HG02763 (cell line): ENCODE measurements around the gene PGM2L1.
"Not testable (repeated sequence)": the region's sequence is repeated elsewhere in the genome, so short reads cannot be mapped to it uniquely, and the experiment has no call there.

Source experiments
- ATAC-seq: cut with Tn5 transposase; IDR thresholded peaks from one replicate; pipeline ENCODE4 v1.9.1; 2021; ENCODE audit warnings: mild to moderate bottlenecking, moderate library complexity; ENCODE audit not compliant: unreplicated experiment

The PGM2L1 gene

DNA sequence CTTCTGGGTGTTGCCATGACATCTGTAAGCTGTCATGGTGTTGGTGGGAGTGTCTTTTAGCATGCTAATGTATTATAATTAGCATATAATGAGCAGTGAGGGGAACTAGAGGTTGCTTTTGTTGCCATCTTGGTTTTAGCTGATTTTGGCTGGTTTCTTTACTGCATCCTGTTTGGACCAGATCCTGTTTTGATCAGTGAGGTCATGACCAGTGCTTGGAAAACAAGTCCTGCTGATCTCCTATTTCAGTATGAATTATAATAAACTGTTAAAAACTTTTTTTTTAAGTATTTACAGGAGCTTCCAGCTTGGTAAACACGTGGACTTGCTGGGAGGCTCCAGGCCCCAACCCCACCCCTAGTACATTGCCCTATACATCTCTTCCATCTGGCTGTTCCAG lies 56.3 kb downstream of the PGM2L1 start:
- ATAC-seq, result no peak

DNA sequence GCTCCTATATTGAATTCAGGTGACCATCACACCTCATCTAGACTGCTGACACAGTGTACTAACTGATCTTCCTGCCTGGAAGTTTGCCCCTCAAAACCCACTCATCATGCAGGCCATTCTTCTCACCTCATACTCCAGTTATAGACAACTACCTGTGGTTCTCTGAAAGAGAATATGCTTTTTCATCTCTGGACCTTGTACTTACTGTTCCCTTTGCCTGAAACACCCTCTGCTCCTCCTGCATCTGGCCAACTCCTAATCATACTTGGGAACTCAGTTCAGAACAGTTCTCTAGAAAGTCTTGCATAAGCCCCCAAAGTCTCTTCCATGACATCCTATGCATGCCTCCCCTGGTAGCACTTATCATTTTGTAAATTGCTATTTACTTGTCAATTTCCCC lies 58.6 kb downstream of the PGM2L1 start:
- no peak for ATAC-seq

DNA sequence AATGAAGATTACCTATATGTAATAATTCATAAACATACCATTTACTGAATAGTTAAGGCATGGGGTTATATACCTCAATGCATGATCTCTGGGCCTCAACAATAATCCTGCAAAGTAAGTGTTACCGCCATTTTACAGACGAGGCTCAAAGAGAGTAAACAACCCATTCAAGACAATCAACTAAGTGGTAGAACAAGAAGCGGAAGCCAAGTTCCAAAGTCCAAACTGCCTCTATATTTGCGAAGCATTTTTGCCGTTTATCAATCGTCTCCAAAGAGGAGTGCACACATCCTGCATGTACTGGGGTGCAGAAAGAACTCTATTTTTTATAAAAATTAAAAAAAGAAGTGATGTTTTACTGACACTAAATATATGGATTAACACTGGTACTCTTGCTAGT lies 59.3 kb downstream of the PGM2L1 start:
- ATAC-seq, result no peak

DNA sequence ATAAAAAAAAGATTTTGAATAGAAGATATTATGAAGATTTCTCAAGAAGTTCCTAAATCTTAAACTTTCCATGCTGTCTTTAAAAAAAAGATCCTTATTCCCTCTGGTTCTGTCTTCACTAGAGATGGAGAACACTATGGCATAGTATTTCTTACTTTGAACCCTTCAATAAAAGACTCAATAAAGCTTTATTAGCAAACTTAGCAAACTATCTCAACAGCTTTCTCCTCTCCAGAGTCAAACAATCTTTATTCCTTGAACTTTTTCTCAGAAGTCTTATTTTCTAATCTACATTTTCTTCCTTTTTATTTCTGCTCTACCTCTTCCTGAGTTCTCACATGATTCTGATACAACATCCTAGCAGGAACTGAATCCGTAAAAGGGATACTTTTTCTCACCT lies 65.0 kb downstream of the PGM2L1 start:
- ATAC-seq, result no peak

DNA sequence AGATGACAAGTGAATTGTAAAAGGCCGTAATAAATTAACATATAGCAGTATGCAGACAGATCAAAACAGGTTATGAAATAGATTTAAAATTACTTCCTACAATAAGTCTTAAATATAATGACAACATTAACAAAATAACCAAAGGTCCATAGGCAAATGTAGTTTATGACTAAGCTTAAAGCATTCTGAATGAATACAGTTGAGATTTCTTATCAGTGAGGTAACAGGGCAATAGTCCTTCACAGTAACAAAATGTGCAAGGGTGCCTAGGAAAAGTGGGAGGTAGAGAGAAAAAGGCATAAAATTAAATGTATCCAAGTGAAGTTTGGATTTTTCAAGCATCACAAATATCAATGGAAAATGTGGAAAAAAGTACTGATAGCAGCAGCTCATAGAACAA lies 65.9 kb downstream of the PGM2L1 start:
- ATAC-seq, result no peak

DNA sequence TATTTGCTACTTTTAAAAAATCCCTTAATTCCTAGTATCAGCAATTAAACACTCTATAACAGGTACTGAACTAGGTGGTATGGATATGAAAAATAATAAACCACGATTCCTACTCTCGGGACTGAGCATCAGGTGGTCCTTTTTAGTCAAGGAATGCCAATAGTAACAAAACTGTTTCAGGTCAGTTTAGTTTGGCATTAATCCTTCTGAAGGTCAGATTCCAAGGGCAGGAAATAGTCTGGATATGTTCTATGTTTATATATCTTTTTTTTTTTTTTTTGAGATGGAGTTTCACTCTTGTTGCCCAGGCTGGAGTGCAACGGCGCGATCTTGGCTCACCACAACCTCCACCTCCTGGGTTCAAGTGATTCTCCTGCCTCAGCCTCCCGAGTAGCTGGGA lies 67.2 kb downstream of the PGM2L1 start:
- ATAC-seq, result not testable (repeated sequence)

DNA sequence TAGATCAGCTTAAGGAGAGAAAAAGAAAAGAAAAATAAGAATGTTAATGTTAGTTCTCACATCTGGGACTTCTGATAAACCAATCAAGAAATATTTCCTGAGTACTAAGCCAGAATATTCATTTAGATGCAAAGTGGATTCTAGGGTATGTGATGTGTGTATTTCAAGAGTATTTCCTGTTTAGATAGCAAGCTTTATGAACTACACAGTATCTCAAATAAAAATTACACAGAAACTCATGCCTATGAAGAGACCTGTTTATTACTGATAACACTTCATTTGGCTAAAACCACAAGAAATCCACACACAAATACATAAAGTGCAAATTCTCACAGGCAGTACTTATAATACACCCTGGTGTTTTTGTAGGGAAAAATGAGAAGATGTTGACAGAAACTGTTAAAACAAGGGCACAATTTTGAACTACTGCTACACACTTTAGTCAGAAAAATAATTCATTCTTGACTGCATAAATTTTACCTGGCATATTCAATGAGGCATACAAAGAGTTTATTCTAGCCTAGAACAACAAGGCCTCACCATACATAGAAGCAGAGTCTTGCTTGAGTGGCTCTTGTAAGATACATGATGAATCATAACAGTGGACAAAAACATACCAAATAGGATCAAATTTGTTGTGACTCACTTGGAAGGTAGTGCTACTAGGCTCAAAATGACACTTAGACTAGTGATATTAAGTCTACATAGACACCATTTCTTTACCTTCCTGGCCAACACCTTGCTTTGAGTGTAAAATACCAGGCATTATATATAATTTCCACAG lies 68.0 kb downstream of the PGM2L1 start:
- ATAC-seq, result no peak

DNA sequence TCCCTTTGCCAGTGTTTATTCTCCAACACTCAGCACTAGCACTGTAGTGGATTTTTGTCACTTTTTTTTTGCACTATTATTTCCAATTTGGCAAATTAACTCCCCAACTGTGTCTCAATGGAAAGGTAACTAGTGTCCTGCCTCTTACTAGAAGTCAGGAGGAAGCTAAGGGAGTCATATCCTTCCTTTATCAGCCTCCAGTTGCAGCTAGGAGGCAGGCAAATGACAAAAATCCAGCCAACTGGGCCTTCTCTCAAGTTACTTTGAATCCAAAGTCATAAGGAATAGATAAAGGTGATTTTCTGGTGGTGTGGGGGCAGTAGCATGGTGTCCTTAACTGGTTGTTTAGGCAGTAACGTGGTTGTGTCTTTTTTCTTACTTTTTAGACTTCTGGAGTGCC lies 71.2 kb downstream of the PGM2L1 start:
- ATAC-seq, result no peak

DNA sequence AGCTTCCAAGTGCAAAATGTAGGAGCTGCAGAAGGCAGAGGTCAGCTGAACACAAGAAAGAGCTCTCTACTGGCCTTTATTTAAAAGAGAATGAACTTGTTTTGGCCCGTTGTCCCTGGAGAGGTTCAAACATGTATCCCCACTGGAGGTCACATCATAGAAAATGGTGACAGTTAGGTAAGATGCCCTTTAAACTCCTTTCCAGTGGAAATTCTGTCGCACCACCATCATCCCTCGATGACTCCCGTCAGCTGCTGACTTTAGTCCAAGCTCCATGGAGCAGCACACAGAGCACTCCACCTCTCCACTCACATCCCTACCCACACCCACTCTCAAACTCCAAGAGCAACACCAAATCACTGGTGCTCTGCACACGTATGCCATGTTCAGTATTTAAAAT lies 71.6 kb downstream of the PGM2L1 start:
- ATAC-seq, result no peak

DNA sequence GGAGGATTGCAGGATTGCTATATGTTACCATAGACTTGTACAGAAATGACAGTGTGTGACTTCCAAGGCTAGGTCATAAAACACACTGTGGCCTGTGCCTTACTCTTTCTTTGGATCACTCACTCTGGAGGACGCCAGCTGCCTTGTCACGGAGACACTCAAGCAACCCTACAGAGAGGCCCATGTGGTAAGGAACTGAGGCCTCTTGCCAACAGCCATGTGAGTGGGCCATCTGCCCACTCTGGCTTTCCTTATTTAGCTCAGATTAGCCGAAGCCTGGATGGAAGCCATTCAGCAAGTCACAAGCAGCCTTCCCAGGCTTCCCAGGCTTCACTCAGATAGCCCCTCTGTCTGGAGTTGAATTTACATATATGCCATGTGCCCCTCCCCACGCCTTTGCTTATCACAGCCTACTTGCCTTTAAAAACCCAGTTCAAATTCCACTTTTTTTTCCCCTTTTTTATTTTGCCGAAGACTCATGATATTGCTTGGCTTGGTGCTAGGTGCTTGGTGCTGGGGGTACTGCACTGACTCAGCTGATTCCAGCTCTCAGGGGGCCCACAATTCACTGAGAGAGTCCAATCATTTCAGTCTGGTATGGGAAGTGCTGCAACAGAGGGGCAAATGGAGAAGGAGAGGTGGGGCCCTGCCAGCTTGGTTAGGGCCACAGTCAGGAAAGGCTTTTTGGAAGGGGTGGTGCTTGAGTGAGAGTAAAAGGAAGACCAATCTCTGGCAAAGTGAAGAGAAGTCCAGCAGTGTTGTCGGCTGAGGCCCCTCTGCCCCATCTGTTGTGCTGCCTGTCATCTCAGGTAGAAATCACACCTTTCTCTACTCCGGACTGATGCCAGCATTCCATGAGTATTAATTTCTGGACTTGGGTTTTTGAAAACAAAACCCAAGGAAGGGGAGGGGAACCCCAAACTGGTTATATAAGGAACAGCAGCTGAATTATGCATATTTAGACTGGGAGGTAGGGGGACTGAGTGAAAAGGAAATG lies 72.3 kb downstream of the PGM2L1 start:
- ATAC-seq, result no peak

DNA sequence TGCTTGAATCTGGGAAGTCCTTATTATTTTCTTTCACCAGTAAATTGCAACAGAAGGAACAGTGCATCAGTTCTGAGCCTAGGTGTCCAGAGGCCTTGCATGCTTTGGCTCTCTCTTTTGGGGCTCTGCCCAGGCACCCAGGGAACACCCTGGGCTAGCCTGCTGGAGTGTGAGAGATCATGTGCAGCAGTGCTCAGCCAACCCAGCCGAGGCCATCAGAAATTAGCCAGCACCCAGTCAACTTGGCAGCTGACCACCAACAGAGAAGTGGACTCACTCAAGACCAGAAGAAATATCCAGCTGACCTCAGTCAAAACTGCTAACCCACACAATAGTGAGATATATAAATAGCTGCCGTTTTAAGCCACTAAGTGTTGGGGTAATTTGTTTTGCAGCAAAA lies 75.6 kb downstream of the PGM2L1 start:
- ATAC-seq, result no peak

DNA sequence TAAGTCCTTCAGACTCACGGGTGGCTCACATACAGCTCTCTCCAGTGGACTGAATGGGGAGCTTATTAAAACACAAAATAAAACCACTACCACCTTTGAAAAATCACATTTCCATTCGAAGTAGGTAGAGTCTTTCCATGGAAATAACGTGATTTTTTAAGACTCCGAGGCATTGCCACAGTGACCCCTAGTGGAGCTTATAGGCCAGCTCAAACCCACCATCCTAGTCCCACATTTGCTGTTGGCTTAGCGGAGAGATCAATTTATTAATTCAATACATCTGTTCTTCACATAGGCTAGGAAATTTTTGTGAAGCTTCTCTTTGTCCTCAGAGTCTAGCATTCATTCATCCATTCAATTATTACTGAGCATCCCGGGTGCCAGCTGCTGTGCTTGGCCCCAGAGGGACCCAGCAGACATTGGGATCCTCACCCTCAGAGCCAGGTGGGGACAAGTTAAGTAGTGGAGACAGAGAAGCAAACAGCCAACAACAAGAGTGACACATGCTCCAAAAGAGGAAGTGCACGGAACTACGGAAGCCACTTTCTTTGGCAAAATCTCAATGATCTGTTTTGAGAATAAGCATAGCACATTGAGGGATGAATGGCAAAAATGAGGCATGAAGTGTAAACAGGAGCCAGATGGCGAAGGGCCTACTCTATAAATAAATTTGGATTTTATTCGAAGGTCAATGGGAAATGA lies 76.6 kb downstream of the PGM2L1 start:
- no peak for ATAC-seq

DNA sequence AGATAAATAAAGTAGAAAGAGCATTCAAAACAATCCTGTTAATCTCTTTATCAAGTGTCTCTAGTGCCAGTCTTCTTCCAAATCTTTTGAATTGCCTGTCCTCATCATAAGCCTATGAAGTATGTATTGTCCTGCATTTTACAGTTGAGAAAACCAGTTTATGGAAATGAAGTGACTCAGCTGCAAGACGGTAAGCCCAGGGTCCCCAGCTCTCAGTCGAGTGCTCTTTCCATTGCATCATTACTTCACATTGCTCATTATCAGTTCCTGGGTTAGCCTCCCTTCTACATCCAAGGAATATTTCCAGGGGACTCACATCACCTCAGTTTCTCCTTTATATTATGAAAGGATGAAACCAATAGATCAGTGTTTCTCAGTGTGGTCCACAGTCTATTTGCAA lies 77.7 kb downstream of the PGM2L1 start:
- ATAC-seq, result no peak

DNA sequence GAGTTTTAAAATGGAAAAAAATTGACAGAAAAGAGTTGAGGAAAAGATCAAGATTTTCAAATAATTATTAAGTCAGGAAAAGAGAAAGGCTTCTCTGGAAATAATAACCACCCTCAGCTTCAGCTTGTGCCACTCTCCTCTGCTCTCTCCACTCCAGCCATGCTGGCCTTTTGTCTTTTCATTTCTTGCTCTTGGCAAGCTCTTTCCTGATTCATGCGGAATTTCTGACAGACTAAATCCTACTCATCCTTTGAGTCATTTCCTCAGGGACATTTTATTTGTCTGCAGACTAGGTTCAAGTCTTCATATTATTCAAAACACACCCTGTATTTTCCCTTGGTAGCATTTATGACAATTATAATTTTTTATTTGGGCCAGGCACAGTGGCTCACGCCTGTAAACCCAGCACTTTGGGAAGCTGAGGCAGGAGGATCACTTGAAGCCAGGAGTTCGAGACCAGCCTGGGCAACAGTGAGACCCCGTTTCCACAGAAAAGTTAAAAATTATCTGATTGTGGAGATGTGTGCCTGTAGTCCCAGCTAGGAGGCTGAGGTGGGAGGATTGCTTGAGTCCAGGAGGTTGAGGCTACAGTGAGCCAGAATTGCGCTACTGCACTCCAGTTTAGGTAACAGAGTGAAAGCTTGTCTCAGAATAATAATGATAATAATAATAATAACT lies 79.0 kb downstream of the PGM2L1 start:
- no peak for ATAC-seq

DNA sequence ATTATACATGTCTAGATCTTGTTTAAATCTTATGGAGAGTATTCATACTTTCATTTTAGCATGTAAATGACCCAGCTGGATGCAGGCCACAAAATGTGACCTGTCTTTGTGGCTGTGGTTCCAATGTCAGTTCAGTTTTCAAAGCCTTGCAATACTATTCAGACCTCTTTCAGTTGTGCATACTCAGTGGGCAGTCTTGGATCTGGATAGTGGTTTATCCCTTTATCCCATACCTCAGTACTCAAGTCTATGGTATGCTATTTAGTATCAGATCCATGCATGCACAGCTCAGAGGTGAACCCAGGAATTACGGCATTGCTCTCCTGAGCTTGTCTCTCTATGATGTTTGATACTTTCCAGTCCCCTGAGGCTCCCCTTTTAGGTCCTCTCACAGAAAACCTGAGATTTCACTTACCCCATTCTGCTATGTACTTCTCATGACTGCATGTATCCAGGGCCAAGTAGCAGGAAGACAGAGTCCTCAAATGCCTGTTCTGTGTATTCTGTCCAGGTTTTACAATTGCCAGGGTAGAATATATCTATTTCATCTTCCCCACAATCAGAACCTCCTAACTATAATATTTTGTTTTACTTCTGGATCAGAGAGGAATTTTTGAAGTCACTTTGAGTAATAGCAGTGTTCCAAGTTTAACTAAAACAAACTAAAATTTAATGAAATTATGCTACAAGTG lies 79.8 kb downstream of the PGM2L1 start:
- ATAC-seq, result no peak

DNA sequence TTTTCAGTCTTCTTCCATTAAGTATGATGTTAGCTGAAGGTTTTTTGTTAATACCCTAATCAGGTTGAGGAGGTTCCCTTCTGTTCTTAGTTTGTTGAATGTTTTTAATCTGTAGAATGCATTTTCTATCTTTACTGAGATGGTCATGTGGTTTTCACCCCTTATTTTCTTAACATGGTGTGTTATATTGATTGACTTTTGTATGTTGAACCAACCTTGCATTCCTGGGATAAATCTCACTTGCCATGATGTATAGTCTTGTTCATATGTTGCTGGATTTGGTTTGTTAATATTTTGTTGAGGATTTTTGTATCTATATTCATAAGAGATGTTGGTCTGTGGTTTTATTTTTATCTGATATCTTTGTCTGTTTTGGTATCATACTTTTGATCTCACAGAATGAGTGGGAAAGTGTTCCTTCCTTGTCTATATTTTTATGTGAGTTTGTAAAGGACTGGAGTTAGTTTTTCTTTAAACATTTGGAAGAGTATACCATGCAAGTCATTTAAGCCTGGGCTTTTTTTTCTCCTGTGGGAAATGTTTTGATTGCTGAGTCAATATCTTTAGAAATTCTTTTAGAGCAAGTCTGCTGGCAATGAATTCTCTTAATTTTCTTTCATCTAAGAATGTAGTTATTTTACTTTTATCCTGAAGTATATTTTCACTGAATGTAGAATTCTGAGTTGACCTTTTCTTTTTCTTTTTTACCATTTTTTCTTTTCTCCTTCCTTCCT lies 81.3 kb downstream of the PGM2L1 start:
- ATAC-seq, result no peak

DNA sequence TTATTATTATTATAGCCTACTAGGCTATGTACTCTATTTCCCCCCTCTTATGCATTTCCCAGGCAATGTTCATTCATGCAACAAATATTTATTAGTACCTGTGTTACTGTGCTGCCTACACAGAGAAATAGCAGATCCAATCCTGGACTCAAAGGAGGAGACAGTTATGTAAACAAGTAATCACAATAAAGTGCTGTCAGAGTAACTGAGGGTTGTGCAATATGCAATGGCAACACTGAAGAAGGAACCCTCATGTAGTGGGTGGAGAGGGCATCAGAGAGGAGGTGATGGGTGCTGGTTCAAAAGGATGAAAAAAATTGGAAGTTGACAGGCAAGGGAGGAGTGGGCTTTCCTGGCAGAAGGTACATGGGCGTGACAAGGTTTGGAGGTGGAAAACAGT lies 85.9 kb downstream of the PGM2L1 start:
- ATAC-seq, result no peak

DNA sequence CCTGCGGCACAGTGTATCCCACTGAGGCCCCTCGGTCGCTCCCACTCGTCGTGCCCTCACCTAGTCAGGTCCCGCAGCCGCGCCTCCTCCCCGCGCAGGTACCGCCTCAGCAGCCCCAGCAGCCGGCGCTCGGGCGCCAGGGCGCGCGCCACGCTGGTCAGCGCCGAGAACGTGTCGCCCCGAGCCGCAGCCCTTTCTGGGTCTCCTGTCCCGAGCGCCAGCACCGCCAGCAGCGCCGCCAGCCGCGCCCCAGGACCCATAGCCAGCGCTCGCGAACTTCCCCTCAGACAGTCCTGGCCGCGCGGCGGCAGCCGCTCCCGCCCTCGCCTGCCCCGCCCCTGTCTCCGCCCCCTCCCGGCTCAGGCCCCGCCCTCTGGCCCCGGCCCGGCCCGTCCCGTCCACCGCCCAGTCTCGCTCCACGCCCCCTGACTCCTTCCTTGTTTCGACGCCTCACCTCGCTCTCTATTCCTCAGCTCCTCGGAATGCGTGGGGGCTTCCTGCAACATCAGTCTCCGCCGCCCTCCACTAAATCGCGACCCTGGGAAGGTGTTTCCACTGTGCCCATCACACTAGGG lies 86.8 kb downstream of the PGM2L1 start, which contains the start of gene P4HA3:
Gene P4HA3, minus strand, starts transcription at position 289 of the 575 bp plus-strand sequence. Its CDS starts 29 bp downstream, at position 260.
- ATAC-seq, result no peak

DNA sequence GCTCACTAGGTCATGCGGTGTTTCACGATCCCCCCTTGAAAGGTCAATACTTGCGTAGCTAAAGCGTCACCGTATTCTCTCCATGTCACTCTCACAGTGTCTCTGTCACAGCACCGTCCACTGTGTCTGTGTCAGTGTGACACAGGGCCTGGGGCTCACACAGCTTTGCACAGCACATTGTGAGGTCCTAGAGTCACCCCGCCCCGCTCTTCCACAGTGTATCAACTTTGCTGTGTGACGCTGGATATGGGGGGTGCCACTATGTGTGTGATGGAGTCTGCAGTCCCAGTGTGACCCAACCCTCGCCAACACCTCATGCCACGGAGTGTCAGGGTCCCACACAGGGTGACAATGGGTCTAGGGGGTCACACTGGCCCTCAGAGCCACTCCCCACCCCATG lies 87.4 kb downstream of the PGM2L1 start:
- no peak for ATAC-seq
